Left lung (tissue), 10 donors: ENCODE data around the gene FAM222A. TPM values are rescaled to one million over a fixed set of nuclear protein-coding genes. Genes with fewer than 3 reads are reported as not detected.
A peak's percentile ranks its signal among the peaks of the same experiment; 100 is the strongest.

Experiments used
- ATAC-seq: fragments of 200-7000 bp; cut with Tn5 transposase; one replicate; pipeline ENCODE4 v1.9.1; 2020; ENCODE audit warnings: moderate library complexity
- DNase-seq, 4 donors: peaks; one replicate each; pipeline ENCODE4 v3.0.0-alpha.2; 2013 to 2020
- H3K27ac ChIP-seq, 2 donors: fragments of 200-600 bp; sonication (generic) in 1 of 2; one replicate each; pipeline versions ENCODE4 v1.5.0 to v1.8.0; 2020 to 2021
- H3K27me3 ChIP-seq, 2 donors: fragments of 200-600 bp; sonication (generic) in 1 of 2; one replicate each; pipeline versions ENCODE4 v1.5.0 to v1.8.0; 2020 to 2021
- H3K36me3 ChIP-seq, 2 donors: fragments of 200-600 bp; sonication (generic) in 1 of 2; one replicate each; pipeline versions ENCODE4 v1.5.0 to v1.8.0; 2020 to 2021
- H3K4me1 ChIP-seq, 2 donors: fragments of 200-600 bp; one replicate each; pipeline ENCODE4 v1.8.0; 2021
- H3K4me3 ChIP-seq, 2 donors: fragments of 200-600 bp; sonication (generic) in 1 of 2; one replicate each; pipeline versions ENCODE4 v1.5.0 to v1.8.0; 2020 to 2021; ENCODE audit warnings: mild to moderate bottlenecking in 1 of 2
- H3K9me3 ChIP-seq, 2 donors: fragments of 200-600 bp; sonication (generic) in 1 of 2; one replicate each; pipeline versions ENCODE4 v1.5.0 to v1.8.0; 2020 to 2021
- CTCF ChIP-seq, 2 donors: fragments of 200-600 bp; sonication (generic) in 1 of 2; IDR thresholded peaks; one replicate each; pipeline versions ENCODE4 v1.5.0 to v1.8.0; 2021; ENCODE audit warnings: antibody characterized with exemption in 2 of 2
- intact Hi-C, 2 donors: fragments of 100-400 bp; cut with DNase I; formaldehyde crosslinking; loops; one replicate each; pipeline versions ENCODE4 v1.11.2 to v1.14.2; 2022
- polyA plus RNA-seq, 6 donors: library from polyadenylated mRNA; unstranded; fragments of 120-200 nt; gene quantifications; one replicate each; pipeline ENCODE4 v1.2.1, GENCODE V29; 2013; ENCODE audit not compliant: insufficient read length in 6 of 6
- total RNA-seq, 2 donors: library from RNA; stranded (reverse); fragmentation: NEBNext Ultra II Directional; extraction: Animal tissue kit (Norgen Biotek cat#: 25700); gene quantifications; one replicate each; pipeline ENCODE4 v1.2.1, GENCODE V29; 2021
- donor health status: DM: no; HTN: yes; CAD: no.
- donor health status: DM: no; HTN: no; CAD: no.

Gene FAM222A
- total and polyA plus RNA-seq, 8 donors: 1.8 to 4.0 (median 2.6) TPM

GRCh38 chr12:109724321-109724892 lies 10.8 kb downstream of the FAM222A start:
- Histone ChIP-seq H3K27me3 (peaks cover 0 to 5% of the 10 kb centered on the region in 2 donors), H3K9me3 (no peaks in the 10 kb centered on the region), H3K36me3 (no peaks in the 10 kb centered on the region), H3K27ac (no peak overlapping the region), H3K4me3 (no peak overlapping the region), H3K4me1 (peaks cover 0 to 9% of the 10 kb centered on the region in 2 donors)
- intact Hi-C loops: no loop called here
- ATAC-seq (no peak), DNase-seq (peak in 1 of 4 donors; percentile 65)
- TF ChIP-seq CTCF (IDR thresholded peaks at IDR 0.05): no peak

- H3K36me3 ChIP-seq: no peaks in the 10 kb centered on the region
- ATAC-seq: no peak
- H3K4me1 ChIP-seq: peaks cover 0 to under 1% of the 10 kb centered on the region in 2 donors
- no peak overlapping the region for H3K4me3 ChIP-seq
- peak in 2 of 4 donors; percentile 36 to 71 for DNase-seq
- no peaks in the 10 kb centered on the region for H3K9me3 ChIP-seq
- no peak overlapping the region for H3K27ac ChIP-seq
- intact Hi-C loops: no loop called here
- H3K27me3 ChIP-seq: no peaks in the 10 kb centered on the region
- no peak for TF ChIP-seq CTCF (IDR thresholded peaks at IDR 0.05)
Measured at GRCh38 chr12:109725321-109726105, 11.9 kb downstream of the FAM222A start.

GRCh38 chr12:109726106-109726497 lies 12.5 kb downstream of the FAM222A start:
- Histone ChIP-seq H3K4me3 (no peak overlapping the region), H3K27ac (no peak overlapping the region), H3K9me3 (no peaks in the 10 kb centered on the region), H3K27me3 (no peaks in the 10 kb centered on the region), H3K36me3 (no peaks in the 10 kb centered on the region), H3K4me1 (no peaks in the 10 kb centered on the region)
- no peak for TF ChIP-seq CTCF (IDR thresholded peaks at IDR 0.05)
- intact Hi-C loops: no loop called here
- no peak for ATAC-seq
- DNase-seq: no peak

GRCh38 chr12:109726511-109727038 lies 12.9 kb downstream of the FAM222A start:
- intact Hi-C loops: no loop called here
- no peak for ATAC-seq
- TF ChIP-seq CTCF (IDR thresholded peaks at IDR 0.05): no peak

GRCh38 chr12:109727039-109727723 lies 13.6 kb downstream of the FAM222A start:
- DNase-seq: peak in 2 of 4 donors; percentile 7 to 45
- Histone ChIP-seq H3K4me3 (no peak overlapping the region), H3K9me3 (no peaks in the 10 kb centered on the region), H3K27me3 (no peaks in the 10 kb centered on the region), H3K27ac (no peak overlapping the region), H3K4me1 (no peaks in the 10 kb centered on the region), H3K36me3 (no peaks in the 10 kb centered on the region)
- TF ChIP-seq CTCF (IDR thresholded peaks at IDR 0.05): no peak
- intact Hi-C loops: no loop called here
- no peak for ATAC-seq

More at GRCh38 chr12:109726511-109727038, 12.9 kb downstream of the FAM222A start:
- H3K4me3 ChIP-seq: no peak overlapping the region
- DNase-seq: peak in 1 of 4 donors; percentile 57
- H3K9me3 ChIP-seq: no peaks in the 10 kb centered on the region
- H3K4me1 ChIP-seq: no peaks in the 10 kb centered on the region
- no peaks in the 10 kb centered on the region for H3K27me3 ChIP-seq
- no peaks in the 10 kb centered on the region for H3K36me3 ChIP-seq
- H3K27ac ChIP-seq: no peak overlapping the region
